Neural progenitor cell (in vitro differentiated cells): ENCODE measurements around the gene CIROP. TPM values are rescaled to one million over a fixed set of nuclear protein-coding genes. Genes with fewer than 3 reads are reported as not detected.

Source experiments
- DNase-seq: peaks from one replicate; pipeline ENCODE4 v3.0.0-alpha.2; 2016; ENCODE audit warnings: low spot score
- H2AFZ ChIP-seq: fragments of 200-600 bp; sonication (generic); replicated peaks from 2 replicates; pipeline ENCODE4 v1.6.1; 2016; ENCODE audit warnings: antibody characterized with exemption
- H3F3A ChIP-seq: fragments of 200-600 bp; sonication (generic); 2 replicates; pipeline ENCODE4 v1.6.1; 2016; ENCODE audit warnings: antibody characterized with exemption, low read depth
- H3K27ac ChIP-seq: fragments of 200-600 bp; sonication (generic); 2 replicates; pipeline ENCODE4 v1.5.1; 2016; ENCODE audit warnings: mild to moderate bottlenecking
- H3K27me3 ChIP-seq: fragments of 200-600 bp; sonication (generic); 2 replicates; pipeline ENCODE4 v1.6.1; 2016; ENCODE audit warnings: mild to moderate bottlenecking, moderate library complexity
- H3K36me3 ChIP-seq: fragments of 200-600 bp; sonication (generic); 2 replicates; pipeline ENCODE4 v1.5.1; 2016
- H3K4me1 ChIP-seq: fragments of 200-600 bp; sonication (generic); 2 replicates; pipeline ENCODE4 v1.6.1; 2016; ENCODE audit warnings: mixed run types
- H3K4me2 ChIP-seq: fragments of 200-600 bp; sonication (generic); 2 replicates; pipeline ENCODE4 v1.6.1; 2016
- H3K4me3 ChIP-seq: fragments of 200-600 bp; sonication (generic); 2 replicates; pipeline ENCODE4 v1.5.1; 2016
- H3K79me2 ChIP-seq: fragments of 200-600 bp; sonication (generic); 2 replicates; pipeline ENCODE4 v1.6.1; 2016; ENCODE audit warnings: low read depth
- H3K9ac ChIP-seq: fragments of 200-600 bp; sonication (generic); 2 replicates; pipeline ENCODE4 v1.6.1; 2016
- H3K9me3 ChIP-seq: fragments of 200-600 bp; sonication (generic); 2 replicates; pipeline ENCODE4 v1.5.1; 2016; ENCODE audit warnings: low read depth
- H4K20me1 ChIP-seq: fragments of 200-600 bp; sonication (generic); 2 replicates; pipeline ENCODE4 v1.6.1; 2016; ENCODE audit warnings: low read depth
- H3K27ac Mint-ChIP-seq: 3 replicates; pipeline ENCODE4 v1.8.0; 2021; ENCODE audit warnings: mixed read lengths
- H3K27me3 Mint-ChIP-seq: 2 replicates; pipeline ENCODE4 v1.8.0; 2022; ENCODE audit warnings: low read depth, mild to moderate bottlenecking, inconsistent platforms, moderate library complexity, mixed read lengths; ENCODE audit not compliant: insufficient read depth
- H3K36me3 Mint-ChIP-seq: 3 replicates; pipeline ENCODE4 v1.8.0; 2021; ENCODE audit warnings: mixed read lengths
- H3K4me1 Mint-ChIP-seq: 3 replicates; pipeline ENCODE4 v1.8.0; 2021; ENCODE audit warnings: mixed read lengths
- H3K4me3 Mint-ChIP-seq: 3 replicates; pipeline ENCODE4 v1.8.0; 2021; ENCODE audit warnings: mild to moderate bottlenecking, moderate library complexity, mixed read lengths
- H3K9me3 Mint-ChIP-seq: 3 replicates; pipeline ENCODE4 v1.8.0; 2020; ENCODE audit warnings: mixed read lengths
- EZH2 ChIP-seq: fragments of 200-600 bp; sonication (generic); IDR thresholded peaks from 2 replicates; pipeline ENCODE4 v1.6.1; 2017; ENCODE audit warnings: antibody characterized with exemption, mild to moderate bottlenecking, moderate library complexity
- EZH2phosphoT487 ChIP-seq: fragments of 200-600 bp; sonication (generic); IDR thresholded peaks from 2 replicates; pipeline ENCODE4 v1.6.1; 2017; ENCODE audit warnings: antibody characterized with exemption
- total RNA-seq: library from RNA; depleted of rRNA; stranded (reverse); fragments of >200 nt; gene quantifications from 2 replicates; pipeline ENCODE4 v1.2.3, GENCODE V29; 2015; ENCODE audit warnings: low replicate concordance
- TF ChIP-seq, protein P1 (sequence below): fragments of 200-600 bp; sonication (generic); IDR thresholded peaks from 2 replicates; pipeline ENCODE4 v1.5.1; 2017; ENCODE audit warnings: antibody characterized with exemption, mild to moderate bottlenecking

Gene CIROP
- total RNA-seq, 1 donor from 2014 or later: 0.06 TPM

DNA sequence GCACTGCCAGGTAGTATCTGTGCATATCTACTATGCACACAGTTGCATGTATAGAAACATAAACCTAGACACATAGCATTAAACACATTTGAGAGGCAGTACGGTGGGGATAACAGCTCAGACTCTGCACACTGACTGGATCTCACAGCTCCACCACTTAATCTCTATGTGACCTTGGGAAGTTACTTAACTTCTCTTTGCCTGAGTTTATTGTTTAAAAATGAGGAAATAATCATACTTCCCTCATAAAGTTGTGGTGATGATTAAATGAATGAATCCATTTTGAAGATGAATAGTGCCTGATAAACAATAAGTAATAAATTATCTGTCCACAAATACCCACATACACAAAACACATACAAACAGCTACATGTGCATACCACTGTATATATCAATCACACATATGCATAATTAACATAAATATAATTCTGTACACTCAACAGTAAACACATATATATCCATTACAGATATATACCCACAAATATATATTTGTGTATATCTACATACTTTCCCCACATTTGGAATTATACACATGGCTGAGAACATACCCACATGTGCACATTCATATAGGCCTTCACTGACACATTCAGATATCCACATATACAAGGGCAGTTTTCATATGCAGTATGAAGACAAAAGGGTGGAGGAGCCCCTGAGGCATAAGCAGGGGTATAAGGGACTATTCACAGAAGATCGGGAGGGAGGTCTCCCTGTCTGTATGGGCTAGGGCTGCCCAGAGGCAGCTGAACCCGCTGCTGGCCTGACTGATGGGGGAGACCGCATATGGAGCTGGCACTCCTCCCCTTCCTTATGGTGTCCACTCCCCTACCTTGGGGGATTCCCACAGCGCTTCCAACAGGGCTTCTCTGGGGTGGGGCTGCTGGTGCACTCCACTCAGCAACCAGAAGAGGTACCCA is 53.4 kb downstream of the CIROP start:
- TF ChIP-seq EZH2 (no peak), EZH2phosphoT487 (no peak)
- TF ChIP-seq, protein P1, sequence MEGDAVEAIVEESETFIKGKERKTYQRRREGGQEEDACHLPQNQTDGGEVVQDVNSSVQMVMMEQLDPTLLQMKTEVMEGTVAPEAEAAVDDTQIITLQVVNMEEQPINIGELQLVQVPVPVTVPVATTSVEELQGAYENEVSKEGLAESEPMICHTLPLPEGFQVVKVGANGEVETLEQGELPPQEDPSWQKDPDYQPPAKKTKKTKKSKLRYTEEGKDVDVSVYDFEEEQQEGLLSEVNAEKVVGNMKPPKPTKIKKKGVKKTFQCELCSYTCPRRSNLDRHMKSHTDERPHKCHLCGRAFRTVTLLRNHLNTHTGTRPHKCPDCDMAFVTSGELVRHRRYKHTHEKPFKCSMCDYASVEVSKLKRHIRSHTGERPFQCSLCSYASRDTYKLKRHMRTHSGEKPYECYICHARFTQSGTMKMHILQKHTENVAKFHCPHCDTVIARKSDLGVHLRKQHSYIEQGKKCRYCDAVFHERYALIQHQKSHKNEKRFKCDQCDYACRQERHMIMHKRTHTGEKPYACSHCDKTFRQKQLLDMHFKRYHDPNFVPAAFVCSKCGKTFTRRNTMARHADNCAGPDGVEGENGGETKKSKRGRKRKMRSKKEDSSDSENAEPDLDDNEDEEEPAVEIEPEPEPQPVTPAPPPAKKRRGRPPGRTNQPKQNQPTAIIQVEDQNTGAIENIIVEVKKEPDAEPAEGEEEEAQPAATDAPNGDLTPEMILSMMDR: no peak
- Mint-ChIP-seq H3K4me1 (peaks cover 9% of the 10 kb centered on the region), H3K36me3 (peaks cover 27% of the 10 kb centered on the region), H3K27ac (no peak overlapping the region), H3K27me3 (peaks cover 7% of the 10 kb centered on the region), H3K4me3 (no peak overlapping the region), H3K9me3 (no peaks in the 10 kb centered on the region)
- no peak overlapping the region for H2AFZ ChIP-seq
- H3K4me2 ChIP-seq: no peak overlapping the region
- no peaks in the 10 kb centered on the region for H3K9me3 ChIP-seq
- H3K27me3 ChIP-seq: no peaks in the 10 kb centered on the region
- no peaks in the 10 kb centered on the region for H3K36me3 ChIP-seq
- H4K20me1 ChIP-seq: peaks cover 15% of the 10 kb centered on the region
- DNase-seq: no peak
- no peaks in the 10 kb centered on the region for H3F3A ChIP-seq
- H3K79me2 ChIP-seq: peaks cover 7% of the 10 kb centered on the region
- H3K4me1 ChIP-seq: peaks cover 5% of the 10 kb centered on the region
- H3K4me3 ChIP-seq: no peak overlapping the region
- H3K27ac ChIP-seq: no peak overlapping the region
- no peak overlapping the region for H3K9ac ChIP-seq

Other genes starting within 250 kb of the CIROP start
- 0.92 and 4.2 TPM in 2 replicates for gene LRP10, start 233.2 kb downstream of the CIROP start, total RNA-seq
- 1.7 and 3.3 TPM in 2 replicates for gene REM2, start 221.8 kb downstream of the CIROP start, total RNA-seq
- gene RBM23, start 185.8 kb downstream of the CIROP start, total RNA-seq: 139 and 170 TPM in 2 replicates
- gene PRMT5, start 175.6 kb downstream of the CIROP start, total RNA-seq: 54.6 and 97.6 TPM in 2 replicates
- 93.3 and 103 TPM in 2 replicates for gene HAUS4, start 147.9 kb downstream of the CIROP start, total RNA-seq
- gene AJUBA, start 122.4 kb downstream of the CIROP start, total RNA-seq: 99.6 and 147 TPM in 2 replicates
- 8.2 and 11.0 TPM in 2 replicates for gene C14orf93, start 94.8 kb downstream of the CIROP start, total RNA-seq
- gene PSMB5, start 70.1 kb downstream of the CIROP start, total RNA-seq: 154 and 223 TPM in 2 replicates
- not detected in 2 replicates for gene PSMB11, start 62.8 kb downstream of the CIROP start, total RNA-seq
- gene CDH24, start 47.5 kb downstream of the CIROP start, total RNA-seq: 15.0 and 35.9 TPM in 2 replicates
- gene ACIN1, start 9.9 kb downstream of the CIROP start, total RNA-seq: 184 and 215 TPM in 2 replicates
- 32.0 and 37.5 TPM in 2 replicates for gene C14orf119, start 9.5 kb downstream of the CIROP start, total RNA-seq
- not detected in 2 replicates for gene CEBPE, start 14.3 kb upstream of the CIROP start, total RNA-seq
- gene SLC7A8, start 78.7 kb upstream of the CIROP start, total RNA-seq: 56.5 and 83.7 TPM in 2 replicates
- 0.50 TPM in 1 of 2 replicates, not detected in the other for gene RNF212B, start 132.9 kb upstream of the CIROP start, total RNA-seq
- 21.0 and 22.7 TPM in 2 replicates for gene HOMEZ, start 181.1 kb upstream of the CIROP start, total RNA-seq
- gene PPP1R3E, start 197.9 kb upstream of the CIROP start, total RNA-seq: 6.3 and 10.6 TPM in 2 replicates
- gene BCL2L2, start 201.8 kb upstream of the CIROP start, total RNA-seq: 14.9 and 18.0 TPM in 2 replicates
- 264 and 298 TPM in 2 replicates for gene PABPN1, start 216.5 kb upstream of the CIROP start, total RNA-seq
- 22.2 and 80.8 TPM in 2 replicates for gene SLC22A17, start 247.9 kb upstream of the CIROP start, total RNA-seq